OCI-LY3 (cell line): ENCODE results near the gene CNTLN.

Source experiments
- CTCF ChIP-seq: fragments of 200-600, 300-600 bp; sonication (generic); IDR thresholded peaks from 2 replicates; pipeline ENCODE4 v1.5.1; 2014; ENCODE audit warnings: antibody characterized with exemption, low read length, low read depth
- EZH2phosphoT487 ChIP-seq: fragments of 200-600 bp; shearing (Covaris generic); IDR thresholded peaks from 2 replicates; pipeline ENCODE4 v1.6.1; 2018; ENCODE audit warnings: antibody characterized with exemption, mixed run types, low read depth

- no peak for TF ChIP-seq CTCF
- no peak for TF ChIP-seq EZH2phosphoT487
These were observed 81.2 kb downstream of the CNTLN start for GRCh38 chr9:17216011-17216410.
